Measurements from ENCODE around the gene PRSS23. TPM values are rescaled to one million over a fixed set of nuclear protein-coding genes. Genes with fewer than 3 reads are reported as not detected.

PRSS23 gene
- total RNA-seq, 2 experiments from 2014 or later = not detected

DNA sequence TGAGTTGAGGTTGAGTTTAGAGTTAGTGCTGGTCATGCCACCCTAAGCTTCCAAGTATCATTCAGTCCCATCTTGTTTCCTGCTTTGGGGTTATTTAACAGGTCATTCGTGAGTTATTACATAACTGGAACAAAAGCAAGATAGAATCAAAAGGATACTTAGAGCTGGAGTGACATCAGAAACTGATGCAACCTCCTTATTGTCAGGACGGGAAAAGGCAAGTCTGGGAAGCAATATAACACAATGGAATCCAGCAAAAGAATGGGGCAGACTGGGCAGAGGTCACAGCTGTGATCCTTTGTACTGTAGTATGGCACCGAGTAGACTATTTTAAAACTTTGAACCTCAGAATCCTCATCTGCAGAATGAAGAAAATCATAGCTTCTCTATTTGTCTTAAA is 4.4 kb upstream of the PRSS23 start:
- H3K79me2 ChIP-seq (ENCODE audit: insufficient read depth, low read depth, low read length) = no peaks in the 10 kb centered on the region
- no TSS peak for BruUV-seq (replicated peaks)
- no peak overlapping the region for H3K4me2 ChIP-seq (ENCODE audit: low read length)
- no peaks in the 10 kb centered on the region for H3K36me3 ChIP-seq (ENCODE audit: insufficient read depth, low read length)
- H3K9me3 ChIP-seq (ENCODE audit: low read length) = no peaks in the 10 kb centered on the region
- no peaks in the 10 kb centered on the region for H4K20me1 ChIP-seq (ENCODE audit: insufficient read depth, low read length)
- no peaks in the 10 kb centered on the region for H3K9me2 ChIP-seq (ENCODE audit: insufficient read depth, low read length)
- no peak overlapping the region for H2AFZ ChIP-seq (ENCODE audit: low read length)
- POLR2A ChIA-PET = interaction anchor here (0.6 kb wide), 2 partner anchors 50 to 909 kb away, joined by 3 to 6 read pairs; no protein-coding TSS in a partner anchor
- H3K27ac ChIP-seq (ENCODE audit: low read depth, low read length, poor library complexity, severe bottlenecking) = no peak overlapping the region
- CTCF ChIA-PET (ENCODE audit: unreplicated experiment) = no interaction called here
- H3K4me1 ChIP-seq (ENCODE audit: insufficient read depth, low read length, poor library complexity, severe bottlenecking) = no peaks in the 10 kb centered on the region
- DNase-seq (ENCODE audit: low spot score) = no peak
- no peak overlapping the region for H3K4me3 ChIP-seq (ENCODE audit: low read depth, low read length, poor library complexity, severe bottlenecking)
- intact Hi-C loops (cut with micrococcal nuclease; ENCODE audit: unreplicated experiment) = no loop called here
- TF ChIP-seq EZH2phosphoT487 (IDR thresholded peaks at IDR 0.05; ENCODE audit: borderline replicate concordance, low read depth, low read length) = no peak
- TF ChIP-seq, protein P1, sequence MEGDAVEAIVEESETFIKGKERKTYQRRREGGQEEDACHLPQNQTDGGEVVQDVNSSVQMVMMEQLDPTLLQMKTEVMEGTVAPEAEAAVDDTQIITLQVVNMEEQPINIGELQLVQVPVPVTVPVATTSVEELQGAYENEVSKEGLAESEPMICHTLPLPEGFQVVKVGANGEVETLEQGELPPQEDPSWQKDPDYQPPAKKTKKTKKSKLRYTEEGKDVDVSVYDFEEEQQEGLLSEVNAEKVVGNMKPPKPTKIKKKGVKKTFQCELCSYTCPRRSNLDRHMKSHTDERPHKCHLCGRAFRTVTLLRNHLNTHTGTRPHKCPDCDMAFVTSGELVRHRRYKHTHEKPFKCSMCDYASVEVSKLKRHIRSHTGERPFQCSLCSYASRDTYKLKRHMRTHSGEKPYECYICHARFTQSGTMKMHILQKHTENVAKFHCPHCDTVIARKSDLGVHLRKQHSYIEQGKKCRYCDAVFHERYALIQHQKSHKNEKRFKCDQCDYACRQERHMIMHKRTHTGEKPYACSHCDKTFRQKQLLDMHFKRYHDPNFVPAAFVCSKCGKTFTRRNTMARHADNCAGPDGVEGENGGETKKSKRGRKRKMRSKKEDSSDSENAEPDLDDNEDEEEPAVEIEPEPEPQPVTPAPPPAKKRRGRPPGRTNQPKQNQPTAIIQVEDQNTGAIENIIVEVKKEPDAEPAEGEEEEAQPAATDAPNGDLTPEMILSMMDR (conservative IDR thresholded peaks at IDR 0.05; ENCODE audit: low read length) = no peak

DNA sequence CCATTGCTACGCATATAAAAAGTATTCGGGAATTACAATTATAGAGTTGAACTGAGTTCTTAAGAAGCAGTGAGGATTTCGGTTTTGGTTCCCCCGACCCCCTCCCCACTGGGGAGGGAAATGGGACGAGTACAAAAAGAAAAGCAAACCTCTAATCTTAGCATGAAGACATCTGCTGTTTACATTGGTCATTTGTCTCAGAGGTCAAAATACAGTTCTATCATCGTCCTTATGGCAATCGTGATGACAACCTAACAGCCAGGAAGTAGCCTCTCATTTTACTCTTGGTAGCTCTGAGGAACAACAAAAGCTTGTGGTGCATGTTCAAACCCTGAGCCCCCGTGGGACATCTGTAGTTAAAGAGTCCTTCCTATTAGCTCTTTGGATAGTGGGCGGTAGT is 3.2 kb upstream of the PRSS23 start:
- POLR2A ChIA-PET = interaction anchor here (1.9 kb wide), 1 partner anchor 9 kb away, joined by 4 read pairs; no protein-coding TSS in a partner anchor
- Histone ChIP-seq H3K4me3 (ENCODE audit: low read depth, low read length, poor library complexity, severe bottlenecking) (no peak overlapping the region), H3K4me1 (ENCODE audit: insufficient read depth, low read length, poor library complexity, severe bottlenecking) (no peaks in the 10 kb centered on the region), H4K20me1 (ENCODE audit: insufficient read depth, low read length) (no peaks in the 10 kb centered on the region), H3K4me2 (ENCODE audit: low read length) (no peak overlapping the region), H3K9me2 (ENCODE audit: insufficient read depth, low read length) (no peaks in the 10 kb centered on the region), H3K36me3 (ENCODE audit: insufficient read depth, low read length) (no peaks in the 10 kb centered on the region), H3K9me3 (ENCODE audit: low read length) (no peaks in the 10 kb centered on the region), H2AFZ (ENCODE audit: low read length) (no peak overlapping the region), H3K79me2 (ENCODE audit: insufficient read depth, low read depth, low read length) (no peaks in the 10 kb centered on the region), H3K27ac (ENCODE audit: low read depth, low read length, poor library complexity, severe bottlenecking) (no peak overlapping the region)
- DNase-seq (ENCODE audit: low spot score) = no peak
- BruUV-seq (replicated peaks) = no TSS peak
- intact Hi-C loops (cut with micrococcal nuclease; ENCODE audit: unreplicated experiment) = no loop called here
- TF ChIP-seq, protein P1 (conservative IDR thresholded peaks at IDR 0.05; ENCODE audit: low read length) = no peak
- no peak for TF ChIP-seq EZH2phosphoT487 (IDR thresholded peaks at IDR 0.05; ENCODE audit: borderline replicate concordance, low read depth, low read length)
- CTCF ChIA-PET (ENCODE audit: unreplicated experiment) = no interaction called here

DNA sequence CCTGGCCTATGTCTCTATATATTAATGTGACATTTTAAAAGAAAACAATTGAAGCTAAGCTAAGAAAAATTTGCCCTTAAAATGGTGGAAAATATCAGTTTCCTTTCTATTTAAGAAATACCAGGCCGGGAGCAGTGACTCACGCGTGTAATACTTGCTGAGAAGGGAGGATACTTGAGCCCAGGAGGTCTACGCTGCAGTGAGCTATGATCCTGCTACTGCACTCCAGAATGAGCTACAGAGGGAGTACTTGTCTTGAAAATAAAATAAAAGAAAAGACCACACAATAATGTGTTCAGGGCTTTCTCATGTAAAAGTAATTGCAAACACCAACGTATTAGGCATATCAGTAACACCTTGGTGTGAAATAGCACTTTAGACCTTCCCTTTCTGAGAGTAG is 1.4 kb upstream of the PRSS23 start:
- Histone ChIP-seq H3K79me2 (ENCODE audit: insufficient read depth, low read depth, low read length) (no peaks in the 10 kb centered on the region), H3K27ac (ENCODE audit: low read depth, low read length, poor library complexity, severe bottlenecking) (no peak overlapping the region), H4K20me1 (ENCODE audit: insufficient read depth, low read length) (no peaks in the 10 kb centered on the region), H3K36me3 (ENCODE audit: insufficient read depth, low read length) (no peaks in the 10 kb centered on the region), H3K4me3 (ENCODE audit: low read depth, low read length, poor library complexity, severe bottlenecking) (no peak overlapping the region), H2AFZ (ENCODE audit: low read length) (no peak overlapping the region), H3K4me2 (ENCODE audit: low read length) (no peak overlapping the region), H3K4me1 (ENCODE audit: insufficient read depth, low read length, poor library complexity, severe bottlenecking) (no peaks in the 10 kb centered on the region), H3K9me2 (ENCODE audit: insufficient read depth, low read length) (no peaks in the 10 kb centered on the region), H3K9me3 (ENCODE audit: low read length) (no peaks in the 10 kb centered on the region)
- BruUV-seq (replicated peaks) = no TSS peak
- TF ChIP-seq, protein P1 (conservative IDR thresholded peaks at IDR 0.05; ENCODE audit: low read length) = no peak
- no peak for TF ChIP-seq EZH2phosphoT487 (IDR thresholded peaks at IDR 0.05; ENCODE audit: borderline replicate concordance, low read depth, low read length)
- no peak for DNase-seq (ENCODE audit: low spot score)
- ChIA-PET POLR2A (no interaction called here), CTCF (ENCODE audit: unreplicated experiment) (no interaction called here)
- intact Hi-C loops (cut with micrococcal nuclease; ENCODE audit: unreplicated experiment) = no loop called here
